CD14-positive monocyte (primary cell): ENCODE data around the gene ROCK1. TPM values are rescaled to one million over a fixed set of nuclear protein-coding genes. Genes with fewer than 3 reads are reported as not detected.

Source experiments
- DNase-seq, 3 donors: peaks; one replicate each; pipeline ENCODE4 v3.0.0-alpha.2; 2011 to 2022
- H2AFZ ChIP-seq: 2 replicates; pipeline ENCODE4 v1.6.0; 2012; ENCODE audit warnings: mild to moderate bottlenecking, low read depth, low read length, inconsistent platforms; ENCODE audit not compliant: insufficient read depth, poor library complexity, severe bottlenecking
- H3K27ac ChIP-seq, 2 donors: 1 replicate in 1 of 2; 2 replicates in 1 of 2; pipeline ENCODE4 v1.5.1; 2012 to 2013; ENCODE audit warnings: low read length in 2 of 2, control low read depth in 1 of 2, inconsistent platforms in 1 of 2, low read depth in 1 of 2, mild to moderate bottlenecking in 1 of 2
- H3K27me3 ChIP-seq, 2 donors: one replicate each; pipeline versions ENCODE4 v1.6.0 to v1.6.1; 2011 to 2013; ENCODE audit warnings: low read length in 2 of 2; ENCODE audit not compliant: control insufficient read depth in 2 of 2, insufficient read depth in 2 of 2
- H3K36me3 ChIP-seq, 2 donors: replicated peaks in 1 of 2; 1 replicate in 1 of 2; 2 replicates in 1 of 2; pipeline versions ENCODE4 v1.5.1 to v1.6.1; 2012 to 2013; ENCODE audit warnings: low read length in 2 of 2, control low read depth in 1 of 2, inconsistent platforms in 1 of 2, mild to moderate bottlenecking in 1 of 2; ENCODE audit not compliant: insufficient read depth in 2 of 2, control insufficient read depth in 1 of 2
- H3K4me1 ChIP-seq, 2 donors: 1 replicate in 1 of 2; 2 replicates in 1 of 2; pipeline versions ENCODE4 v1.5.1 to v1.6.1; 2012 to 2013; ENCODE audit warnings: low read length in 2 of 2, control low read depth in 1 of 2, inconsistent platforms in 1 of 2, mild to moderate bottlenecking in 1 of 2, moderate library complexity in 1 of 2; ENCODE audit not compliant: insufficient read depth in 2 of 2, control insufficient read depth in 1 of 2
- H3K4me2 ChIP-seq: replicated peaks from 2 replicates; pipeline ENCODE3; 2012; ENCODE audit warnings: low read length, moderate library complexity, mild to moderate bottlenecking; ENCODE audit not compliant: poor library complexity, severe bottlenecking; ENCODE audit errors: extremely low read depth
- H3K4me3 ChIP-seq, 3 experiments: fragments of 200-600 bp in 1 of 3; sonication (generic) in 1 of 3; replicated peaks in 1 of 3; 1 replicate in 2 of 3; 2 replicates in 1 of 3; pipeline ENCODE4 v1.5.1; 2011 to 2013; ENCODE audit warnings: low read length in 3 of 3, mild to moderate bottlenecking in 3 of 3, control low read depth in 2 of 3, low read depth in 2 of 3, inconsistent platforms in 1 of 3, moderate library complexity in 1 of 3
- H3K79me2 ChIP-seq: 2 replicates; pipeline ENCODE4 v1.6.0; 2012; ENCODE audit warnings: mild to moderate bottlenecking, control low read depth, inconsistent platforms, low read length, moderate library complexity; ENCODE audit not compliant: insufficient read depth
- H3K9ac ChIP-seq: 2 replicates; pipeline ENCODE4 v1.6.0; 2017; ENCODE audit warnings: low read length, mild to moderate bottlenecking; ENCODE audit not compliant: insufficient read depth, poor library complexity, severe bottlenecking
- H3K9me3 ChIP-seq, 2 donors: replicated peaks in 1 of 2; 1 replicate in 1 of 2; 2 replicates in 1 of 2; pipeline versions ENCODE4 v1.5.1 to v1.6.1; 2012 to 2013; ENCODE audit warnings: low read length in 2 of 2, control low read depth in 1 of 2; ENCODE audit not compliant: control insufficient read depth in 1 of 2, insufficient read depth in 1 of 2
- H4K20me1 ChIP-seq: 2 replicates; pipeline ENCODE4 v1.6.0; 2012; ENCODE audit warnings: mild to moderate bottlenecking, low read length, control low read depth, moderate library complexity; ENCODE audit not compliant: insufficient read depth
- H3K27ac Mint-ChIP-seq, 7 donors: one replicate each; pipeline ENCODE4 v1.8.0; 2020; ENCODE audit warnings: mild to moderate bottlenecking in 7 of 7, mixed read lengths in 7 of 7, moderate library complexity in 6 of 7, inconsistent platforms in 2 of 7
- H3K27me3 Mint-ChIP-seq, 3 donors: one replicate each; pipeline ENCODE4 v1.8.0; 2021 to 2022; ENCODE audit warnings: low read depth in 3 of 3, mild to moderate bottlenecking in 3 of 3, mixed read lengths in 3 of 3, moderate library complexity in 3 of 3, inconsistent platforms in 1 of 3
- H3K36me3 Mint-ChIP-seq, 2 donors: one replicate each; pipeline ENCODE4 v1.8.0; 2020; ENCODE audit warnings: mixed read lengths in 2 of 2, inconsistent platforms in 1 of 2, mild to moderate bottlenecking in 1 of 2
- H3K4me1 Mint-ChIP-seq: one replicate; pipeline ENCODE4 v1.8.0; 2020; ENCODE audit warnings: mild to moderate bottlenecking, mixed read lengths
- H3K4me3 Mint-ChIP-seq, 2 donors: one replicate each; pipeline ENCODE4 v1.8.0; 2020; ENCODE audit warnings: mild to moderate bottlenecking in 2 of 2, mixed read lengths in 2 of 2, moderate library complexity in 1 of 2
- H3K9me3 Mint-ChIP-seq, 7 donors: one replicate each; pipeline ENCODE4 v1.8.0; 2020 to 2022; ENCODE audit warnings: mixed read lengths in 7 of 7, mild to moderate bottlenecking in 6 of 7, moderate library complexity in 6 of 7, inconsistent platforms in 2 of 7
- CTCF ChIP-seq: fragments of 200-600 bp; IDR thresholded peaks from one replicate; pipeline ENCODE4 v1.8.0; 2022; ENCODE audit warnings: antibody characterized with exemption, mild to moderate bottlenecking
- WGBS: methylation state at CpG from one replicate; pipeline ENCODE4 v1.1.5; 2013; ENCODE audit warnings: missing lambda C conversion rate; ENCODE audit not compliant: insufficient coverage; 5-methylcytosine and 5-hydroxymethylcytosine counted together
- intact Hi-C, 2 donors: fragments of 100-400 bp; cut with micrococcal nuclease; formaldehyde crosslinking; loops; one replicate each; pipeline versions ENCODE4 v1.15.0 to v1.15.1; 2023
- polyA plus RNA-seq, 3 donors: library from polyadenylated mRNA; depleted of rRNA in 1 of 3; unstranded in 2 of 3; stranded (reverse) in 1 of 3; fragments of 300-500 nt in 2 of 3; fragments of >200 nt in 1 of 3; fragmentation: Illumina TruSeq in 2 of 3; gene quantifications; 1 replicate in 2 of 3; 2 replicates in 1 of 3; pipeline ENCODE4 v1.2.3, GENCODE V29; 2012 to 2021

Gene ROCK1
- polyA plus RNA-seq, 3 donors = 10.2 to 35.3 (median 20.3) TPM

DNA sequence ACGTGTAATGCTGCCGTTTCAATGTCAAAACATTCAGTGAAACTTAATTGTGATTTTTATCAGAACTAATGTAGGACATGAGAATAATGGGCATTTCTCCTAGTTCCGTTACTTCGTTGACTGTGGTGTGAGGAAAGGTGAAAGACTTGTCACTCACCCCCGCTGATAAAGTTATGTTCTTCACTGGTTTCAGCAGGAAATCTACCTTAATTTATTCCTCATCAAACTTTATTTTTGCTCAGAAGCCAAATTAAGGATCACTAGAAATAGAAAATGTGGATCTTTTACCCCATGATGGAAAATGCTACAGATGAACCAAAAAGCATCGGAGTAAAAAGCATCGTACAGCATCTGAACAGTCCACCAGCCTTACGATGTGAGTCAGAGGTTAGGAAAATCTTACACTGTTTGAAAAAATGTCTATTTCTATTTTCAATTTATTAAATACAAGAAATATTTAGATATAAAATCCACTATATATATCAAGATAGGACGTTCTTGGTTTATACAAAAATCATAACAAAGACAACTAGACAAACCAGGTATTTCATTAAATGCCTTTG is 1.0 kb upstream of the ROCK1 start:
- Histone ChIP-seq H3K27me3 (no peaks in the 10 kb centered on the region), H3K4me1 (peaks cover 40 to 52% of the 10 kb centered on the region in 2 donors), H3K9ac (peak overlapping the region; percentile 73), H3K4me2 (peak overlapping the region; percentile 89), H3K36me3 (no peaks in the 10 kb centered on the region), H3K27ac (peak overlapping the region; percentile 93 to 94), H2AFZ (peak overlapping the region; percentile 87), H3K4me3 (peak overlapping the region; percentile 67 to 92 (median 74)), H3K9me3 (no peaks in the 10 kb centered on the region), H3K79me2 (peaks cover 40% of the 10 kb centered on the region), H4K20me1 (peaks cover 33% of the 10 kb centered on the region)
- Mint-ChIP-seq H3K4me1 (peaks cover 18% of the 10 kb centered on the region), H3K9me3 (no peaks in the 10 kb centered on the region), H3K27ac (peak overlapping the region; percentile 96 to 98 (median 97)), H3K4me3 (peak overlapping the region; percentile 95 to 97), H3K36me3 (no peaks in the 10 kb centered on the region), H3K27me3 (no peaks in the 10 kb centered on the region)
- WGBS = no CpG with 5 or more reads among the region's 9 CpGs
- intact Hi-C loops = loop anchor here in 1 of 2 donors (10.0 kb wide), 1 partner anchor 52 kb away; no protein-coding TSS in a partner anchor
- peak in 1 of 3 donors; percentile 7 for DNase-seq
- TF ChIP-seq CTCF = no peak

DNA sequence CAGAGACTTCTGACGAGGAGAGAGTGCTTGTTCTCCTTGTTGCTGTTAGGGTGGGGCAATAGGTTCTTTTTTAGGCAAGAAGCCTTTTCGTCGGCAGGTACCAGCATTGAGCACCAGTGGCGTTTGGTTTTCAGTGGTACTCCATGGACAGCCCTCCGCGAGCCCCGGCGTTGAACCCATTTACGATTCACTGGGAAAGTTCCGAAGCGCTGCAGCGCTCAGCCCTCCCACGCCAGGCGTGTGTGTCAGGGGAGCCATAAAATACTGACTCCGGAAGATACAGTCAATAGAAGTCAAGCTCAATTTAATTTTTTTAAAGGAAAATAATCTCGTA is 494 bp upstream of the ROCK1 start:
- peaks cover 39 to 52% of the 10 kb centered on the region in 2 donors for H3K4me1 ChIP-seq
- Mint-ChIP-seq H3K27me3 (no peaks in the 10 kb centered on the region), H3K36me3 (no peaks in the 10 kb centered on the region), H3K4me3 (peak overlapping the region; percentile 95 to 97), H3K9me3 (no peaks in the 10 kb centered on the region), H3K4me1 (peaks cover 13% of the 10 kb centered on the region), H3K27ac (peak overlapping the region; percentile 96 to 98 (median 97))
- no peaks in the 10 kb centered on the region for H3K9me3 ChIP-seq
- peaks cover 45% of the 10 kb centered on the region for H3K79me2 ChIP-seq
- 0% methylated on average over 9 of the region's 16 CpGs for WGBS
- H3K4me3 ChIP-seq = peak overlapping the region; percentile 67 to 92 (median 74)
- intact Hi-C loops = loop anchor here in 1 of 2 donors (10.0 kb wide), 1 partner anchor 53 kb away; no protein-coding TSS in a partner anchor
- TF ChIP-seq CTCF = no peak
- H3K9ac ChIP-seq = peak overlapping the region; percentile 73
- peak overlapping the region; percentile 89 for H3K4me2 ChIP-seq
- H3K36me3 ChIP-seq = no peaks in the 10 kb centered on the region
- H2AFZ ChIP-seq = peak overlapping the region; percentile 87
- no peak for DNase-seq
- H3K27me3 ChIP-seq = no peaks in the 10 kb centered on the region
- peak overlapping the region; percentile 93 to 94 for H3K27ac ChIP-seq
- peaks cover 38% of the 10 kb centered on the region for H4K20me1 ChIP-seq
